HepG2 (cell line): Measurements from ENCODE around the gene MYO9A. TPM values are rescaled to one million over a fixed set of nuclear protein-coding genes. Genes with fewer than 3 reads are reported as not detected.

Experiments
- ATAC-seq: fragments of 200-7000 bp; cut with Tn5 transposase; 3 replicates; pipeline ENCODE4 v1.9.1; 2020; ENCODE audit warnings: mild to moderate bottlenecking, moderate library complexity
- BruUV-seq: library from RNA; stranded (reverse); fragments of 400-500 nt; replicated peaks from 2 replicates; lab custom pipeline; 2021; lab: Mats Ljungman, UMichigan
- CTCF ChIA-PET: fragments of 300-600 bp; formaldehyde crosslinking; extraction: SDS; loops from one replicate; lab custom pipeline; 2021; ENCODE audit warnings: low total read pairs, inconsistent platforms, low intra/inter-chr PET ratio; lab: Yijun Ruan, JAX
- POLR2A ChIA-PET: fragments of 350-600 bp; sonication (Branson Sonifier 250); formaldehyde crosslinking; loops from one replicate; lab custom pipeline; 2020; ENCODE audit warnings: antibody characterized with exemption, inconsistent platforms; lab: Yijun Ruan, JAX
- DNase-seq: peaks from one replicate; pipeline ENCODE4 v3.0.0-alpha.2; 2015; ENCODE audit warnings: low spot score
- FAIRE-seq: peaks from 3 replicates; lab custom pipeline; 2011; peaks lifted over from hg19 to GRCh38; lab: Jason Lieb, UNC
- H2AFZ ChIP-seq: one replicate; pipeline ENCODE4 v1.6.1; 2011; ENCODE audit warnings: low read length, inconsistent platforms
- H3K27ac ChIP-seq: fragments of 300-600 bp; 3 replicates; pipeline ENCODE4 v1.8.0; 2011; ENCODE audit warnings: mixed run types, mild to moderate bottlenecking, mixed read lengths, low read length, inconsistent platforms; ENCODE audit not compliant: insufficient read depth; ENCODE audit errors: extremely low read length
- H3K27me3 ChIP-seq, 2 experiments: fragments of 200-600 bp in 1 of 2; 2 replicates in 1 of 2; 3 replicates in 1 of 2; pipeline versions ENCODE4 v1.6.0 to v1.8.0; 2011; ENCODE audit warnings: low read length in 2 of 2, mild to moderate bottlenecking in 2 of 2, moderate library complexity in 2 of 2, inconsistent platforms in 1 of 2; ENCODE audit not compliant: insufficient read depth in 2 of 2, control insufficient read depth in 1 of 2
- H3K36me3 ChIP-seq, 2 experiments: fragments of 200-600 bp in 1 of 2; replicated peaks in 1 of 2; 2 replicates in 1 of 2; 3 replicates in 1 of 2; pipeline versions ENCODE4 v1.5.1 to v1.8.0; 2011; ENCODE audit warnings: low read length in 2 of 2, inconsistent platforms in 1 of 2; ENCODE audit not compliant: insufficient read depth in 2 of 2, control insufficient read depth in 1 of 2
- H3K4me1 ChIP-seq: 2 replicates; pipeline ENCODE4 v1.5.1; 2012; ENCODE audit warnings: low read length, inconsistent platforms; ENCODE audit not compliant: insufficient read depth
- H3K4me2 ChIP-seq: 2 replicates; pipeline ENCODE4 v1.6.0; 2011; ENCODE audit warnings: low read depth, low read length, inconsistent platforms
- H3K4me3 ChIP-seq, 3 experiments: fragments of 200-600 bp in 1 of 3; sonication (generic), shearing (Covaris generic) in 1 of 3; replicated peaks in 1 of 3; 2 replicates each; pipeline ENCODE4 v1.5.1; 2011 to 2016; ENCODE audit warnings: low read length in 3 of 3, inconsistent platforms in 2 of 3, low read depth in 2 of 3, mild to moderate bottlenecking in 2 of 3, control low read depth in 1 of 3, mixed read lengths in 1 of 3; ENCODE audit not compliant: insufficient read depth in 1 of 3
- H3K79me2 ChIP-seq: one replicate; pipeline ENCODE4 v1.6.1; 2011; ENCODE audit warnings: low read length, inconsistent platforms; ENCODE audit not compliant: insufficient read depth
- H3K9ac ChIP-seq: 2 replicates; pipeline ENCODE4 v1.6.0; 2011; ENCODE audit warnings: mild to moderate bottlenecking, low read depth, low read length, inconsistent platforms; ENCODE audit not compliant: insufficient read depth
- H3K9me3 ChIP-seq: 2 replicates; pipeline ENCODE4 v1.5.1; 2012; ENCODE audit warnings: mild to moderate bottlenecking, low read length
- H4K20me1 ChIP-seq: 2 replicates; pipeline ENCODE4 v1.6.0; 2011; ENCODE audit warnings: inconsistent platforms, mild to moderate bottlenecking, low read length, moderate library complexity; ENCODE audit not compliant: insufficient read depth
- ARHGAP35 ChIP-seq: sonication (generic); formaldehyde crosslinking; IDR thresholded peaks from 2 replicates; pipeline ENCODE4 v1.9.0; 2022; ENCODE audit warnings: mild to moderate bottlenecking, inconsistent platforms, moderate library complexity, missing genetic modification reagents, borderline replicate concordance
- PHF20 ChIP-seq: sonication (generic); formaldehyde crosslinking; IDR thresholded peaks from 2 replicates; pipeline ENCODE4 v1.5.0; 2020; ENCODE audit warnings: mild to moderate bottlenecking, missing genetic modification reagents
- RAD21 ChIP-seq: fragments of 450-650 bp; formaldehyde crosslinking; IDR thresholded peaks from 2 replicates; pipeline ENCODE4 v1.5.0; 2020; ENCODE audit warnings: mild to moderate bottlenecking
- ZFP1 ChIP-seq: IDR thresholded peaks from 2 replicates; pipeline ENCODE4 v1.6.1; 2016
- ZNF18 ChIP-seq: sonication (generic); formaldehyde crosslinking; IDR thresholded peaks from 2 replicates; pipeline ENCODE4 v1.8.0; 2022; ENCODE audit warnings: mild to moderate bottlenecking, missing genetic modification reagents; ENCODE audit not compliant: insufficient replicate concordance
- ZNF879 ChIP-seq: sonication (generic); formaldehyde crosslinking; IDR thresholded peaks from 2 replicates; pipeline ENCODE4 v1.8.1; 2023; ENCODE audit warnings: missing genetic modification reagents
- WGBS: methylation state at CpG from one replicate; pipeline ENCODE4 v1.1.6; 2017; ENCODE audit warnings: low lambda C conversion rate; 5-methylcytosine and 5-hydroxymethylcytosine counted together
- in situ Hi-C: cut with HindIII; loops from 2 replicates; pipeline ENCODE4 v1.10.0; 2017; ENCODE audit warnings: low pct_unique_long_range_greater_than_20kb; ENCODE audit not compliant: extremely low pct_ligation_motif_present
- intact Hi-C: fragments of 100-400 bp; cut with micrococcal nuclease; formaldehyde crosslinking; loops from one replicate; pipeline ENCODE4 v1.10.0; 2022; ENCODE audit not compliant: unreplicated experiment
- polyA plus RNA-seq, 8 experiments: library from polyadenylated mRNA; depleted of rRNA in 3 of 8; stranded (reverse) in 7 of 8; unstranded in 1 of 8; fragments of >200 nt; fragmentation: Illumina TruSeq in 4 of 8; extraction: Trizol in 4 of 8; gene quantifications; 2 replicates each; pipeline versions ENCODE4 v1.2.1 to v1.2.3, GENCODE V29; 2011 to 2016; ENCODE audit warnings: low read depth in 4 of 8, missing spikeins in 1 of 8, mixed read lengths in 1 of 8; ENCODE audit not compliant: insufficient read depth in 1 of 8
- total RNA-seq, 5 experiments: library from RNA; depleted of rRNA; stranded (reverse); fragments of >200 nt; fragmentation: Illumina TruSeq; extraction: Trizol; gene quantifications; 2 replicates each; pipeline ENCODE4 v1.2.3, GENCODE V29; 2016; ENCODE audit warnings: low read depth in 1 of 5
- TF ChIP-seq, protein P1 (sequence below): sonication (generic); formaldehyde crosslinking; conservative IDR thresholded peaks from 2 replicates; pipeline ENCODE4 v1.8.0; 2022; ENCODE audit warnings: low read depth, missing genetic modification reagents
- TF ChIP-seq, protein P2 (sequence below), 2 experiments: sonication (generic) in 1 of 2; formaldehyde crosslinking in 1 of 2; IDR thresholded peaks; 2 replicates each; pipeline versions ENCODE4 v1.4.0 to v1.6.1; 2018 to 2020; ENCODE audit warnings: missing genetic modification reagents in 2 of 2, borderline replicate concordance in 1 of 2, low read depth in 1 of 2, mild to moderate bottlenecking in 1 of 2, missing biosample characterization in 1 of 2

The MYO9A gene
- total and polyA plus RNA-seq, 2 of the 13 experiments (the other 11 are each of a cell fraction or from before 2014, with no cell fraction given), result 4.8 to 15.3 TPM

- peaks cover 0 to 5% of the 10 kb centered on the region in 2 experiments; a peak in 1 of 5 replicates for H3K36me3 ChIP-seq
- H3K4me1 ChIP-seq, result peaks cover 7% of the 10 kb centered on the region
- DNase-seq, result no peak
- BruUV-seq, result no TSS peak
- CTCF ChIA-PET, result no interaction called here
- no peaks in the 10 kb centered on the region for H3K79me2 ChIP-seq
- TF ChIP-seq, protein P1, sequence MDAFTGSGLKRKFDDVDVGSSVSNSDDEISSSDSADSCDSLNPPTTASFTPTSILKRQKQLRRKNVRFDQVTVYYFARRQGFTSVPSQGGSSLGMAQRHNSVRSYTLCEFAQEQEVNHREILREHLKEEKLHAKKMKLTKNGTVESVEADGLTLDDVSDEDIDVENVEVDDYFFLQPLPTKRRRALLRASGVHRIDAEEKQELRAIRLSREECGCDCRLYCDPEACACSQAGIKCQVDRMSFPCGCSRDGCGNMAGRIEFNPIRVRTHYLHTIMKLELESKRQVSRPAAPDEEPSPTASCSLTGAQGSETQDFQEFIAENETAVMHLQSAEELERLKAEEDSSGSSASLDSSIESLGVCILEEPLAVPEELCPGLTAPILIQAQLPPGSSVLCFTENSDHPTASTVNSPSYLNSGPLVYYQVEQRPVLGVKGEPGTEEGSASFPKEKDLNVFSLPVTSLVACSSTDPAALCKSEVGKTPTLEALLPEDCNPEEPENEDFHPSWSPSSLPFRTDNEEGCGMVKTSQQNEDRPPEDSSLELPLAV (CRISPR knock-in tag), result no peak
- TF ChIP-seq ZNF18 (CRISPR knock-in tag) (no peak), PHF20 (CRISPR knock-in tag) (no peak), ZNF879 (CRISPR knock-in tag) (no peak), ZFP1 (no peak)
- TF ChIP-seq, all 625 proteins: peak for 0
- no peak overlapping the region for H2AFZ ChIP-seq
- H4K20me1 ChIP-seq, result no peaks in the 10 kb centered on the region
- WGBS, result 80% methylated on average over 3 of the region's 3 CpGs
- in situ Hi-C loops (no loop called here), intact Hi-C loops (no loop called here)
- no peaks in the 10 kb centered on the region for H3K9me3 ChIP-seq
- no peak for FAIRE-seq
- H3K4me3 ChIP-seq, result no peak overlapping the region
- ATAC-seq, result no peak
- H3K27ac ChIP-seq, result no peak overlapping the region
- no peaks in the 10 kb centered on the region for H3K27me3 ChIP-seq
- H3K4me2 ChIP-seq, result no peak overlapping the region
- no peak overlapping the region for H3K9ac ChIP-seq
- POLR2A ChIA-PET, result no interaction called here
Observed at GRCh38 chr15:72005483-72005882, 112.5 kb downstream of the MYO9A start.

DNA sequence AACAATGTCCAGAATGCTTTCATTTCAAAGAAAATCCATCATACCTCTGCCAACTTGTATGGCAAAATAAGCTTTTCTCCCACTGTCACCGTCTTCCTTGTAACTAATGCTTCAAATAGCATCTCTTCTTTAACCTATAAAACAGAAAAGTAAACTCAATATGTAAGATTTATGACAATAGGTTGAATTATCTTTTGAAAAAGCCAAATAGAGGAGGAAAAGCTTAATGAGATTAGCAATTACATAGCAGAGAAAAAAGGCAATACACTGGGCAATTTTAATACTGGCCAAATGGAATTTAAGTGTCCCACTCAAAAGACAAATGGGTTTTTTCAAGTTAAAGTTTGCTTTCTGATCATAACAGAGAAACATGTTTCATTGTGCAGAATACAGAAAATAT, 118.1 kb downstream of the MYO9A start:
- Histone ChIP-seq H3K4me3 (no peak overlapping the region), H3K9me3 (no peaks in the 10 kb centered on the region), H3K79me2 (no peaks in the 10 kb centered on the region), H3K4me2 (no peak overlapping the region), H3K4me1 (no peaks in the 10 kb centered on the region), H3K36me3 (no peaks in the 10 kb centered on the region), H3K27me3 (no peaks in the 10 kb centered on the region), H3K9ac (no peak overlapping the region), H3K27ac (no peak overlapping the region), H4K20me1 (no peaks in the 10 kb centered on the region), H2AFZ (no peak overlapping the region)
- POLR2A ChIA-PET, result no interaction called here
- FAIRE-seq, result no peak
- ATAC-seq, result no peak
- intact Hi-C loops (no loop called here), in situ Hi-C loops (no loop called here)
- WGBS, result 98% methylated on average over 1 of the region's 1 CpG
- CTCF ChIA-PET, result no interaction called here
- DNase-seq, result no peak
- TF ChIP-seq, protein P2, sequence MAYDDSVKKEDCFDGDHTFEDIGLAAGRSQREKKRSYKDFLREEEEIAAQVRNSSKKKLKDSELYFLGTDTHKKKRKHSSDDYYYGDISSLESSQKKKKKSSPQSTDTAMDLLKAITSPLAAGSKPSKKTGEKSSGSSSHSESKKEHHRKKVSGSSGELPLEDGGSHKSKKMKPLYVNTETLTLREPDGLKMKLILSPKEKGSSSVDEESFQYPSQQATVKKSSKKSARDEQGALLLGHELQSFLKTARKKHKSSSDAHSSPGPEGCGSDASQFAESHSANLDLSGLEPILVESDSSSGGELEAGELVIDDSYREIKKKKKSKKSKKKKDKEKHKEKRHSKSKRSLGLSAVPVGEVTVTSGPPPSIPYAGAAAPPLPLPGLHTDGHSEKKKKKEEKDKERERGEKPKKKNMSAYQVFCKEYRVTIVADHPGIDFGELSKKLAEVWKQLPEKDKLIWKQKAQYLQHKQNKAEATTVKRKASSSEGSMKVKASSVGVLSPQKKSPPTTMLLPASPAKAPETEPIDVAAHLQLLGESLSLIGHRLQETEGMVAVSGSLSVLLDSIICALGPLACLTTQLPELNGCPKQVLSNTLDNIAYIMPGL (CRISPR knock-in tag; IDR thresholded peaks at IDR 0.05; ENCODE audit: borderline replicate concordance in 1 of 2, low read depth in 1 of 2), result no peak
- TF ChIP-seq ARHGAP35 (CRISPR knock-in tag), result no peak
- no peak for TF ChIP-seq RAD21 (CRISPR knock-in tag)
- BruUV-seq, result no TSS peak
